PC-3 (cell line): ENCODE results near the gene DLX2.

Experiments used
- EZH2 ChIP-seq: fragments of 300-600 bp; sonication (generic); IDR thresholded peaks from one replicate; pipeline ENCODE4 v1.6.1; 2017; ENCODE audit warnings: antibody characterized with exemption, mild to moderate bottlenecking, low read length; ENCODE audit not compliant: unreplicated experiment
- EZH2phosphoT487 ChIP-seq: fragments of 300-600 bp; sonication (generic); IDR thresholded peaks from 2 replicates; pipeline ENCODE4 v1.6.1; 2018; ENCODE audit warnings: mild to moderate bottlenecking, antibody characterized with exemption, low read length, borderline replicate concordance
- TF ChIP-seq, protein P1 (sequence below): fragments of 300-600 bp; sonication (generic); conservative IDR thresholded peaks from 2 replicates; pipeline ENCODE4 v1.5.1; 2017; ENCODE audit warnings: antibody characterized with exemption, low read depth, mild to moderate bottlenecking, low read length

DNA sequence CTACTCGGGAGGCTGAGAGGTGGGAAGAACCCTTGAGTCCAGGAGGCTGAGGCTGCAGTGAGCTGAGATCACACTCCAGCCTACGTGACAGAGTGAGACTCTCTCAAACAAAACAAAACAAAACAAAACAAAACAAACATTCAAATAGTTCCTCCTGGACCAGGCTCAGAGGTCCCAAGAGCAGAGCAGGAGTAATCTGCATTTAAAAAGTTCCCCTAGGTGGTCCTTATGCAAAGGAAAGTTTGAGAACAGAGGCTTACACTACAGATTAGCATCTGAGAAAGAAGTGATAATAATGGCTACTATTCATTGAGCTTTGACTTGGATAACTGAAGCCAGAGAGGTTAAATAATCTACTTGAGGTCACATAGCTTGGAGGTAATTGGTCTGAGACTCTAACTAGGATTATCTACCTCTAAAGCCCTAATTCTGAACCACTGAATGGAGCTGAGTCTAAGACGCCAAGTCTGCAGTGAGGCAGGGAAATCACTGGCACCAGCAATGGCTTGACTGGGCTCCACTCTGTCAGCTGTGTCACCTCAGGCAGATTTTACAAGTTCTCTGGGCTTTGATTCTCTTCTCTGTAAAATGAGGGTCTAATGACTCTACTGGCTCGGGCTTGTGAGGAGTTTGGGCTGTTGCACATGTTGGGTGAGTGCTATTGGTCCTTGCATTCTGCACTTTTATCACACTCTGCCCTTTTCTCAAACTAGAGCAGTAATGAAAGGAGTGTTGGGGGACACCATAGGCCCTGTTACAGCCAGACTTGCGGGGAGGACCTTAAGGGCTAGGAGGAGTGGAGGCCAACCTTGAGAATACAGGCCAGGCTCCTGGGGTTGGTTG is 29.2 kb upstream of the DLX2 start:
- TF ChIP-seq, protein P1, sequence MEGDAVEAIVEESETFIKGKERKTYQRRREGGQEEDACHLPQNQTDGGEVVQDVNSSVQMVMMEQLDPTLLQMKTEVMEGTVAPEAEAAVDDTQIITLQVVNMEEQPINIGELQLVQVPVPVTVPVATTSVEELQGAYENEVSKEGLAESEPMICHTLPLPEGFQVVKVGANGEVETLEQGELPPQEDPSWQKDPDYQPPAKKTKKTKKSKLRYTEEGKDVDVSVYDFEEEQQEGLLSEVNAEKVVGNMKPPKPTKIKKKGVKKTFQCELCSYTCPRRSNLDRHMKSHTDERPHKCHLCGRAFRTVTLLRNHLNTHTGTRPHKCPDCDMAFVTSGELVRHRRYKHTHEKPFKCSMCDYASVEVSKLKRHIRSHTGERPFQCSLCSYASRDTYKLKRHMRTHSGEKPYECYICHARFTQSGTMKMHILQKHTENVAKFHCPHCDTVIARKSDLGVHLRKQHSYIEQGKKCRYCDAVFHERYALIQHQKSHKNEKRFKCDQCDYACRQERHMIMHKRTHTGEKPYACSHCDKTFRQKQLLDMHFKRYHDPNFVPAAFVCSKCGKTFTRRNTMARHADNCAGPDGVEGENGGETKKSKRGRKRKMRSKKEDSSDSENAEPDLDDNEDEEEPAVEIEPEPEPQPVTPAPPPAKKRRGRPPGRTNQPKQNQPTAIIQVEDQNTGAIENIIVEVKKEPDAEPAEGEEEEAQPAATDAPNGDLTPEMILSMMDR = no peak
- TF ChIP-seq EZH2phosphoT487 (no peak), EZH2 (no peak)
